Mucosa of descending colon (tissue), 3 donors: ENCODE measurements around the gene PEX14. TPM values are rescaled to one million over a fixed set of nuclear protein-coding genes. Genes with fewer than 3 reads are reported as not detected.

Experiments
- ATAC-seq: fragments of 200-7000 bp; cut with Tn5 transposase; one replicate; pipeline ENCODE4 v1.9.1; 2020; ENCODE audit warnings: mild to moderate bottlenecking, moderate library complexity
- DNase-seq, 3 donors: peaks; one replicate each; pipeline ENCODE4 v3.0.0-alpha.2; 2020
- H3K36me3 ChIP-seq: fragments of 200-600 bp; one replicate; pipeline ENCODE4 v1.8.0; 2021; ENCODE audit warnings: low read depth, mild to moderate bottlenecking
- H3K4me1 ChIP-seq: fragments of 200-600 bp; one replicate; pipeline ENCODE4 v1.8.0; 2021; ENCODE audit warnings: low read depth, mild to moderate bottlenecking
- H3K4me3 ChIP-seq: fragments of 200-600 bp; one replicate; pipeline ENCODE4 v1.8.0; 2021; ENCODE audit warnings: mild to moderate bottlenecking
- H3K9me3 ChIP-seq: fragments of 200-600 bp; one replicate; pipeline ENCODE4 v1.8.0; 2021; ENCODE audit warnings: mild to moderate bottlenecking
- intact Hi-C, 2 donors: fragments of 100-400 bp; cut with DNase I in 1 of 2; cut with micrococcal nuclease in 1 of 2; formaldehyde crosslinking; loops; one replicate each; pipeline versions ENCODE4 v1.11.0 to v1.11.1; 2022; cut with DNase I, micrococcal nuclease
- total RNA-seq, 3 donors: library from RNA; stranded (reverse); fragmentation: NEBNext Ultra II Directional in 2 of 3; extraction: Animal tissue kit (Norgen Biotek cat#: 25700) in 2 of 3; gene quantifications; one replicate each; pipeline versions ENCODE4 v1.2.1 to v1.2.4, GENCODE V29; 2021 to 2023
- TF ChIP-seq, protein P1 (sequence below): fragments of 200-600 bp; IDR thresholded peaks from one replicate; pipeline ENCODE4 v1.8.0; 2022; ENCODE audit warnings: antibody characterized with exemption, mild to moderate bottlenecking
- donor health status: DM: no; HTN: no; CAD: no; lungs with moderate emphysema.
- donor health status: DM: no; HTN: no; CAD: no.
- donor health status: DM: no; HTN: yes; CAD: no.

PEX14 gene
- total RNA-seq, 3 donors from 2014 or later = 18.9 to 23.8 (median 21.3) TPM

GRCh38 chr1:10544239-10544638 is 69.5 kb downstream of the PEX14 start:
- TF ChIP-seq, protein P1, sequence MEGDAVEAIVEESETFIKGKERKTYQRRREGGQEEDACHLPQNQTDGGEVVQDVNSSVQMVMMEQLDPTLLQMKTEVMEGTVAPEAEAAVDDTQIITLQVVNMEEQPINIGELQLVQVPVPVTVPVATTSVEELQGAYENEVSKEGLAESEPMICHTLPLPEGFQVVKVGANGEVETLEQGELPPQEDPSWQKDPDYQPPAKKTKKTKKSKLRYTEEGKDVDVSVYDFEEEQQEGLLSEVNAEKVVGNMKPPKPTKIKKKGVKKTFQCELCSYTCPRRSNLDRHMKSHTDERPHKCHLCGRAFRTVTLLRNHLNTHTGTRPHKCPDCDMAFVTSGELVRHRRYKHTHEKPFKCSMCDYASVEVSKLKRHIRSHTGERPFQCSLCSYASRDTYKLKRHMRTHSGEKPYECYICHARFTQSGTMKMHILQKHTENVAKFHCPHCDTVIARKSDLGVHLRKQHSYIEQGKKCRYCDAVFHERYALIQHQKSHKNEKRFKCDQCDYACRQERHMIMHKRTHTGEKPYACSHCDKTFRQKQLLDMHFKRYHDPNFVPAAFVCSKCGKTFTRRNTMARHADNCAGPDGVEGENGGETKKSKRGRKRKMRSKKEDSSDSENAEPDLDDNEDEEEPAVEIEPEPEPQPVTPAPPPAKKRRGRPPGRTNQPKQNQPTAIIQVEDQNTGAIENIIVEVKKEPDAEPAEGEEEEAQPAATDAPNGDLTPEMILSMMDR = no peak
- ATAC-seq (no peak), DNase-seq (no peak)
- no peaks in the 10 kb centered on the region for H3K4me1 ChIP-seq
- intact Hi-C loops = no loop called here
- no peak overlapping the region for H3K4me3 ChIP-seq
- no peaks in the 10 kb centered on the region for H3K36me3 ChIP-seq
- H3K9me3 ChIP-seq = no peaks in the 10 kb centered on the region

- TF ChIP-seq, protein P1 = no peak
- H3K9me3 ChIP-seq = no peaks in the 10 kb centered on the region
- intact Hi-C loops = no loop called here
- no peak overlapping the region for H3K4me3 ChIP-seq
- no peak for DNase-seq
- no peaks in the 10 kb centered on the region for H3K36me3 ChIP-seq
- H3K4me1 ChIP-seq = no peaks in the 10 kb centered on the region
- no peak for ATAC-seq
These were observed 72.1 kb downstream of the PEX14 start for GRCh38 chr1:10546896-10547295.

DNA sequence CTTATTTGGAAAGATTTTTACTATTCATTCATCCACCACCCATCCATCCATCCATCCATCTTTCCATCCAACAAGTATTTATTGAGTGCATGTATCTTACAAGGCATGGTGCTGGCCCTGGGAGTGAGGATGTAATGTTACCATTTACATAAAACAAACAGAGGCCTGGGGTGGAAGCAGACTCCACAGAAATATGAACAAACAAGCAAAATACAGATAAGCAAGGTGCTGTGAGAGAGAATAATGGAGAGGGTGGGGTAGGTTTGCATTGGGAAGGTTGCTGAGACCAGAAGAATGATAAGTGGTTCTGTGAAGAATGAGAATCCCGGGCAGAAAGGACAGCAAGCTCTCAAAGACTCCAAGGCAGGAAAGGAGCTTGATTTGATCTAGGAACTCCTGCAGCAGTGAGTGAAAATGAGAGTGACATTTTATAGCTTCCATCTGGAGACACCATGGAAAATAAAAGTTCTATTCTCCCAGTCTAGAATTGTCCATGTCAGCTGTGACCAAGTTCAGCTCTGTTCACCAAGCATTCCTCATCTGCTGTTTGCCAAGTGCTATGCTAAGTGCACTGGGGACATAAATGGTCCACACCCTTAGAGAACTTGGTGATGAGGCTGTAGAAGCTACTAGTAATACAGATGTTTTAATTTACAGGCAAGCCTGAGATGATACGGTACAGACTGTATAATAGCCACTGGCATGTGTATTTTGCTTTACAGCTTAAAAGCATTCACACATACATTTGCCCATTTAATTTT is 75.3 kb downstream of the PEX14 start:
- TF ChIP-seq, protein P1 = no peak
- DNase-seq = no peak
- intact Hi-C loops = no loop called here
- Histone ChIP-seq H3K36me3 (no peaks in the 10 kb centered on the region), H3K9me3 (no peaks in the 10 kb centered on the region), H3K4me3 (no peak overlapping the region), H3K4me1 (no peaks in the 10 kb centered on the region)
- no peak for ATAC-seq

DNA sequence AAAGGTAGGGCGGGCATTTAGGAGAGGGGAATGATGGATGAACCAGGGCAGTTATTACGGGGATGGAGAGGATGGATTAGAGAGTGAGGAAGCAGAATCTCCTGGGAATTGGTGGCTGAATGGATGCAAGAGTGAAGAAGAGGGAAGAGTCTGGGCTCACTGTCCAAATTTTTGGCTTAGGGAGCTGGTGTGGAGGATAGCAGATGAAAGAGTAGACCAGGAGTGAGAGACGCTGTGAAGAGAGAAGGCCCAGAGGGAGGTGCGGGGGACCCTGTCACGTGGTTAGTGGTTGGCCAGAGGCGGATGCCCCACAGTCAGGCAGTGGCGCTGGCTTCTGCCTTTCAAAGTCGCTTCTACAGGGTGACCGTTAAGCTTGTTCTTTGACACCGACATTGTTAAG is 78.4 kb downstream of the PEX14 start:
- intact Hi-C loops = no loop called here
- ATAC-seq = no peak
- TF ChIP-seq, protein P1 = no peak

GRCh38 chr1:10555635-10556429 is 81.1 kb downstream of the PEX14 start:
- DNase-seq = no peak
- intact Hi-C loops = no loop called here
- no peak for ATAC-seq
- no peaks in the 10 kb centered on the region for H3K36me3 ChIP-seq
- TF ChIP-seq, protein P1 = no peak
- H3K4me3 ChIP-seq = no peak overlapping the region
- no peaks in the 10 kb centered on the region for H3K9me3 ChIP-seq
- H3K4me1 ChIP-seq = no peaks in the 10 kb centered on the region

More for the DNA sequence above, 78.4 kb downstream of the PEX14 start:
- no peaks in the 10 kb centered on the region for H3K9me3 ChIP-seq
- no peak for DNase-seq
- H3K4me3 ChIP-seq = no peak overlapping the region
- no peaks in the 10 kb centered on the region for H3K36me3 ChIP-seq
- no peaks in the 10 kb centered on the region for H3K4me1 ChIP-seq
